Activated CD4-positive, CD25-positive, alpha-beta regulatory T cell treated with anti-CD3 and anti-CD28 coated beads, Interleukin-2, amount 50 U/mL, for 72 hours (primary cell): ENCODE results near the gene PPP4R3B.
"Not testable (repeated sequence)": the region's sequence is repeated elsewhere in the genome, so short reads cannot be mapped to it uniquely, and the experiment has no call there.

Source experiments
- DNase-seq: peaks from one replicate; pipeline ENCODE4 v3.0.0; 2021

Gene PPP4R3B

GRCh38 chr2:55617175-55618024 lies at the start of gene PPP4R3B:
Gene PPP4R3B, minus strand, starts transcription at chr2:55617622. Its CDS starts 337 bp downstream, at chr2:55617285.
- DNase-seq, result peak; percentile 97

GRCh38 chr2:55653255-55653654 lies 35.8 kb upstream of the PPP4R3B start:
- DNase-seq, result no peak

DNA sequence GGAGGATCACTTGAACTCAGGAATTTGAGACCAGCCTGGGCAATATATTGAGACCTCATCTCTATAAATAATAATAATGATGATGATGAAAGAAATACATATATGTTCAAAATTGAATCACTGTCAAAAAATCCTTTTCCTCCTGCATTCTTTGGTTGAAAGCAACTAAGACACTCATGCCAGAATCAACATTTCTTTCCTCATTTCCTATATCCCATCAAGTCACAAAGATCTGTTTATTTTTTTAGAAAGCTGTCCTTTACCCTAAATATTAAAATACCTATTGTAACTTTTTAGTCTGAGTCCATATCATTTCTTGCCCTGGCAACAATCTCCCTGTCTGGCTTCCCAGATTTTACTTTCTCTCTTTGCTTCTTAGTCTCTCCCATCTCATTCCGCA lies 31.8 kb upstream of the PPP4R3B start:
- no peak for DNase-seq

DNA sequence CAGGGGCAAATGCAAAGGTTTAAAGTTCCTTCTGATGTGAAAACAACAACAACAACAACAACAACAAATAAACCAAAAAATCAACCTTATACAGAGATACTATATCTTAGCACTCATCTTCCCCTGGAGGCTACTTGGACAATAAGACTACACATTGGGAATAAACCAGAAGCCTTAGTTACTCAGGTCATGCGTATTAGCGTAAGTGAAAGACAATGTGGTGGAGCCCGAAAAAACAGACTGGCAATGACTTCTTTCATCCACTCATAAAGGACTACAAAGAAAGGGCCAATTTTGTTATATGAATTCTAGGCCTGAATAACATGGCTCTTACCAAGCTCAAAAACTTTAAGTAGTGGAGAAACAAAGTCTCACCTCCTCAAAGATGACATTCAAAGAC lies 19.4 kb upstream of the PPP4R3B start:
- DNase-seq, result no peak

GRCh38 chr2:55628931-55629330 lies 11.5 kb upstream of the PPP4R3B start:
- no peak for DNase-seq

DNA sequence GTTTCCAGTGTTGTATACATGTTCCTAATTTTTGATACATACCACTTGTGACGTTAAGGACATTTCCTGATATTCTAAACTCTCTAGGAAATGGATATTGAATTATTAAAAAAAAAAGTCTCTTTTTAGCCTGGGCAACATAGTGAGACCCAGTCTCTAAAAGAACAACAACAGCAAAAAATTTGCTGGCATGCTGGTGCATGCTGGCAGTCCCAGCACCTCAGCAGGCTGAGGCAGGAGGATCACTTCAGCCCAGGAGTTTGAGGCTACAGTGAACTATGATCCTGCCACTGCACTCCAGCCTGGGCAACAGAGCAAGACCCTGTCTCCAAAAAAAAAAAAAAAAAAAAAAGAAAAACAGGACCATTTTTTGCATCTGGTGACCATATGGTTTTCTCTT lies 10.5 kb upstream of the PPP4R3B start:
- no peak for DNase-seq

DNA sequence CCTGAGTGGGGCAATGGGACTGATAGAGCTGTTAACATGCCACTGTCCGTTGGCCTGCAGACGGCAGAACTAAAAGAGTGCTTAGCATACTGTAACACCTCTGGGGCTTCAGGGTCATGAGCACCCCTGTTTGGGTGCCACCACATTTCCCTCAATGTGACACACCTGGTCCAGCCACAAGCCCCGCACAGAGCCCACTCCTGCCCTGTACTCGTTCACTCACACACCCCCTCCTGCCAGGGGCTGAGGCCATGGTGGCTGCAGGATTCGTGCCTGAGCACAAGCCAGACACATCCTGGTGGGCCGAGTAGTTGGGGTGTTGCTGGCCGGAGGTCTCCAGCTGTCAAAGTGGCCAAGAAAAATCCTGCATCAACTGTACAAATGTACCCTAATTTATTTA lies 4.4 kb upstream of the PPP4R3B start:
- DNase-seq, result no peak

DNA sequence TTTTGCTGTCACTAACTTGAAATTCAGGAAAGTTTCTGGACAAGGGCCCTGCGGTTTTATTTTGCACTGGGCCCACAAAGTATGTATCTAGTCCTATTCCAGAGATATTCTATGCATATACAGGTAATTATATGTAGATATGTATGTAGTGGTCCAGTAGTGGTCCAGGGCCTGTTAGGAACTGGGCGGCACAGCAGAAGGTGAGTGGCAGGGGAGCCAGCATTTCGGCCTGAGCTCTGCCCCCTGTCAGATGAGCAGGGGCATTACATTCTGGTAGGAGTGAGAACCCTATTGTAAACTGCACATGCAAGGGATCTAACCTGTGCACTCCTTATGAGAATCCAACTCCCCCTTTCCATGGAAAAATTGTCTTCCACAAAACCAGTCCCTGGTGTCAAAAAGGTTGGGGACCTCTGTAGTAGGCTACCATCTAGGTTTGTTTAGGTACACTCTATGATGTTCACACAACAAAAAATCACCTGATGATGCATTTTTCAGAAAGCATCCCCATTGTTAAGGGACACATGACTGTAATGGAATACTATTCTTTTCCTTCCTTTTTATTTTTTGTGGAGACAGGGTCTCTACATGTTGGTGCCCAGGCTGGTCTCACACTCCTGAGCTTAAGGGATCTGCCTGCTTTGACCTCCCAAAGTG lies 2.8 kb upstream of the PPP4R3B start:
- no peak for DNase-seq

DNA sequence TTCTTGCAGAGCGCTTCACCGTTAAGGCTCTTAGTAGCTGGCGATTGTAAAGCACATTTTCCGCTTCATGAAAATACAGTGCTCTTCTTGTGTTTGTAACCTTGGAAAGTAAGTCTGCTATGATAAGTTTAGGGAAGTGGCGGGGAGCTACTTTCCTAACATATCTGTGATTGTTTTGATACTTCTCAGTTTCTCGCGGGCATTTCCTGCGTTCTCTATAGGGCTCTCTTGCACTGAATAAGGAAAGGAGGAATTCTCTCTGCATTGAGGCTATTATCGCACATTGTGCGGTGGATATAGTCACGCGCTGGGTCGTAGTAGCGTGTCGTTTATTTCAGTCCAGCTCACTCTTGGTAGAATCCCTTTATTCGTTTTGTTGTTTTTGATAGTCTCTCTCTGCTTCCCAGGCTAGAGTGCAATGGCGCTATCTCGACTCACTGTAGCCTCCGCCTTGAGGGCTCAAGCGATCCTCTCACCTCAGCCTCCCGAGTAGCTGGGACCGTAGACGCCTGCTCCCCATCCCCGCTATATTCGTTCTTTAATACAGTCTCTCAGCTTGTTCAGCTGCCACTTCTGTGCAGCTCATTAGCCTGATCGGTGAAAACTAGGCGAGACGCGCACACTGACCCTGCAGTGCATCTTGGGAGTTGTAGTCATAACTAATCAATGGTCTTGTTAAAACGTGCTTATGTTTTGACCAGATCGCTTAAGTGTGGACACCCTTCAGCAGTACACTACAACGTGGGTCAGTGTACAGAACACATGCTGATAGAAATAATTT lies 1.0 kb upstream of the PPP4R3B start:
- DNase-seq, result peak; percentile 52

- no peak for DNase-seq
Measured at GRCh38 chr2:55618025-55618274, 528 bp upstream of the PPP4R3B start.

- no peak for DNase-seq
Measured at GRCh38 chr2:55616551-55617174, 759 bp downstream of the PPP4R3B start.

GRCh38 chr2:55611997-55612396 lies 5.4 kb downstream of the PPP4R3B start:
- DNase-seq, result no peak

GRCh38 chr2:55610954-55611743 lies 6.3 kb downstream of the PPP4R3B start:
- no peak for DNase-seq

DNA sequence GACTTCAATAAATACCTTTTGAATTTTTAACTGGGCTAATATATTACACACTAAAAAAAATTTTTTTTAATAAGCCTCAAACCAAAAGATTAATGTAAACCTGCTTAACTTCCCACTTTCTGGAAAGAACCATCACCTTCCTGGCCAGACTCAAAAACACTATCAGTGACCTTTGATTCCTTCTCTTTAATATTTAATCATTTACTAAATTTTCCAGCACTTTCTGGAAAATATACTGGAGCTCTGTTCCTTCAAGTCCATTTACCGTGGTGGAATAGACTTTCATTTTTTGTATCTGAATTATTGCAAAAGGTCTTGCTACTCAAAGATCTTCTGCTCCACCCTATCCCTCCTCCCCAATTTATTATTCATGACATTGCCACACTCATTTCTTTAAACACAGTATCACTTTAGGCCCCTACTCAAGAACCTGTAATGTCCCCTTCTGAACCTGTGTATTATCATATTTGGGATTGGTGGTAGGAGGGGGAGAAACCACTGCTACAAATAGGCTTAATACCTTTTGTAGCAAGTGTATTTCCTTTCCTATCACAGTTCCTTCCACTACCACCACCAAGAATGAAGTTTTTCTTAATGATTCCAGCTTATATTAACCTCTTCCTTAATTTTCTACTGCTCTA lies 7.4 kb downstream of the PPP4R3B start:
- no peak for DNase-seq

DNA sequence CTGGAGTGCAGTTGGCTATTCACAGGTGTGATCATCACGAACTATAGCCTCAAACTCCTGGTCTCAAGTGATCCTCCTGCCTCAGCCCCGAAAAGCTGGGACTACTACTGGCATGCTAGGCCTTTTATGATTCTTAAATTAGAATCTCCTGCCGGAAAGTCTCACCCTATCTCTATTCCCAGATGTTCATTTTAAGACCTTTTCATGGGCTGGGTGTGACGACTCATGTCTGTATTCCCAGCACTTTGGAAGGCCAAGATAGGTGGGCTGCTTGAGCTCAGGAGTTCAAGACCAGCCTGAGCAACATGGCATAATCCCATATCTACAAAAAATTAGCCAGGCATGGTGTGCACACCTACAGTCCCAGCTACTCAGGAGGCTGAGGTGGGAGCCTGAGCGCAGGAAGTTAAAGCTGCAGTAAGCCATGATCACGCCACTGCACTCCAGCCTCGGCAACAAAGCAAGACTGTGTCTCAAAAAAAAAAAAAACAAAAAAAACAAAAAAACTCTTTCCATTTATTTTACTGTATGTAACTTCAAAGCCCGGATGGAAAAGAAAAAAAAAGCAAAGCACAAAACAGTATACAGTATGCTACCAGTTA lies 8.1 kb downstream of the PPP4R3B start:
- no peak for DNase-seq

DNA sequence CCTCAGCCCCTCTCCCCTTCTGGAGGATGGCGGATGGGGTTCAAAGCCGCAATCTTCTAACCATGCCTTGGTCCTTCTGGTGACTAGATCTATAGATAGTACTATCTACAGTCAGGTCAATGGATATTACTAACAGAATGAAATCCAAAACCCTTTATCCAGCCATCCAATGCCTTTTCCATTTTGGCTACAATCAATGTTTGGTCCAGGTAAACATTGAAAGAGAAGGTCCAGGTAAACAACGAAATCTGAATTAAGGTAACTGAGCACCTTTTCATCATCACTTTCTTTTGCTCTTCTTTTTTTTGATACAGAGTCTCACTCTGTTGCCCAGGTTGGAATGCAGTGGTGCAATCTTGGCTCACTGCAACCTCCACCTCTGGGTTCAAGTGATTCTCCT lies 9.7 kb downstream of the PPP4R3B start:
- DNase-seq, result no peak

DNA sequence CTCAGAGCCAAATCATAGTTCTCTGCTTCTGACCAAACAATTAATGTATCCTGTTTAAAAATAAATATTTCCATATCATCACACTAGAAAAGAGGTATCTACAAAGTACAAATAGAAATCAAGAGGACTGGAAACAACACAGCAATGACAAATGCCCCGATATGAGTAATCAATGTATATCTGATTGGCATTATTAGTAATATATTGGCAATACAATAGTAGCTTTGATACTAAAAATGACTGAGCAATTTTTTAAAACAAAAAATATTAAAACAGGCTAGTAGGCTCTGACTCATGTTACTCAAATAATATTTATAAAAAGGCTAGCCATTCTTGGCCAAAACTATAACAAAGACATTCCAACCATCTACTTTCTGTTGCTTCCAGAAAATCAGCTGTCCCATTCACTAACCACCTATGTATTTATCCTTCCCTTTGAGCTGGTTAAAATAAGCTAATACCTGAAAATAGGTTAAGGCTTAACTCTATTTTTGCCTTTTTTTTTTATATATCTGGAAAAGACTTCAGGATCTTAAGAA lies 13.3 kb downstream of the PPP4R3B start:
- DNase-seq, result no peak

DNA sequence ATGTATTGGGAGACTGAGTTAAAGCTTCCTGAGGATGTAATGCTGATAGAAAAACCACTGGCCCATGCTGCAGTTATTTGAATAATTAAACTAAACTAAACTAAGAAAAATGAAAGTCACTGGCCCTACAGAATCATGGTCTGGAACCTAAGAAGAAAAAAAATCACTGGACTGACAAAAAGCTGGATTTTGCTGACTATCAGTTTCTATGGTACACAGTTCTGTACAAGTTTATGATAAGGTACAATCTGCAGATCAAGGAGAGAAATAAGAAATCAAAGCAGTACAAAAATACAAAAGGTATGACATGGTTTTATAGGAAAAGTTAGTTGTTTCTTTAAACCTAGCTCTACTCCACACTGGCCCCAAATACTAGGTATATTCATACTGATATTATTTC lies 15.6 kb downstream of the PPP4R3B start:
- DNase-seq, result no peak

DNA sequence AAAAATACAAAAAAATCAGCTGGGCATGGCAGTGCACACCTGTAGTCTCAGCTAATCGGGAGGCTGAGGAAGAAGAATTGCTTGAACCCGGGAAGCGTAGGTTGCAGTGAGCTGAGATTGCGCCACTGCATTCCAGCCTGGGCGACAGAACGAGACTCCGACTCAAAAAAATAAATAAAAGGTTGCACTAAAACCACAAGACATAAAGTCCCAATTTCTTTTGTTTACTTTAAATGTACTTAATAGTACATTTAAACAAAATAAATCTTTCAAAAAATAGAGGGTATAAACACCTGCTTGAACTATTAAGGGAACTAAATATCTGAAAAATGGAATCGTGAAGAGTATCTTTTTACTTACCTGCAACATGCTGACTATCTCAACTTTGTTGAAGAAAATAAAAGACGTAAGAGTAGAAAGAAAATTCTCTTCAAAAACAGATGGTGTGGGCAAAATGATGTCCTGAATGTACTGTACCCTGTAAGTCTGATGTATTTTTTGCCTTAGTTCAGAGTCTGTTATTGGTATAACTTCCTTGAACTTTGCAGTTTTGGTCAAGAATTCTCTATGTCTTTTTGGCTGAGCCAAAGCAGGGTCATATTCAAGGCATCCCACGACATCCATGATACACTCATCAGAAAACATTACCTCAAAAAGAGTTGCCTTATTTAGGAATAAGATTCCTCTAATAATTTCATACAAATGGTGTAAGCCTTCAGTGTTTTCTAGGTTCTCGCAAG lies 19.2 kb downstream of the PPP4R3B start:
- no peak for DNase-seq

GRCh38 chr2:55596795-55597194 lies 20.6 kb downstream of the PPP4R3B start:
- not testable (repeated sequence) for DNase-seq

GRCh38 chr2:55595536-55595935 lies 21.9 kb downstream of the PPP4R3B start:
- no peak for DNase-seq
